Measurements from ENCODE around the gene ZFYVE1.
"Not testable (repeated sequence)": the region's sequence is repeated elsewhere in the genome, so short reads cannot be mapped to it uniquely, and the experiment has no call there.

ZFYVE1 gene

DNA sequence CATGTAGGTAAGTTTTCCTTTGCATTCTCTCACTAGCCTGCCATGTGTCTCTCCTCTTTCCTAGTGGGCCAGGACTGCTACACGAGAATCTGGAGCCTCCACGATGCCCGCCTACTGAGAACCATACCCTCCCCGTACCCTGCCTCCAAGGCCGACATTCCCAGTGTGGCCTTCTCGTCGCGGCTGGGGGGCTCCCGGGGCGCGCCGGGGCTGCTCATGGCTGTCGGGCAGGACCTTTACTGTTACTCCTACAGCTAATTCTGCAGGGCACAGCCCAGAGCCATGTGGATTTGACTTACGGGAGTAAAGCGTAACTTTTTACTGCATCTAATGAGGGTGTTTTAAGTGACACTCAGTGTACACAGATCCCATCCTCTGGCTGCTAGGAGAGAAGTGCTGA lies 68.4 kb downstream of the ZFYVE1 start:
- FAIRE-seq (no peak), DNase-seq (ENCODE audit: insufficient read length, low spot score) (no peak)
- no peak for TF ChIP-seq POLR2A (IDR thresholded peaks at IDR 0.05; ENCODE audit: low read depth, low read length)

- DNase-seq (ENCODE audit: insufficient read length, low spot score): no peak
- TF ChIP-seq POLR2A (IDR thresholded peaks at IDR 0.05; ENCODE audit: low read depth, low read length): no peak
- no peak for FAIRE-seq
Observed at GRCh38 chr14:72957213-72957612, 69.7 kb downstream of the ZFYVE1 start.

DNA sequence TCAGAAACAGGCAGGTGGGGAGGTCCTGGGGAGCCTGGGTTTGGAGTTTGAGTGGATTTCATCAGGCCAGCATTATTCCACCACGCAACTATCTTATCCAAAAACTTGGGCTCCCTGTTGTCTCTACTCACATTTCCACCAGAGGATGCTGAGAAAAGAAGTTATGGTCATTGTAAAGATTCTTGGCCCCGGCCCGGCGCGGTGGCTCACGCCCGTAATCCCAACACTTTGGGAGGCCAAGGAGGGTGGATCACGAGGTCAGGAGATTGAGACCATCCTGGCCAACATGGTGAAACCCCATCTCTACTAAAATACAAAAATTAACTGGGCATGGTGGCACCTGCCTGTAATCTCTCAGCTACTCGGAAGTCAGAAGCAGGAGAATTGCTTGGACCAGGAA lies 70.2 kb downstream of the ZFYVE1 start:
- not testable (repeated sequence) for DNase-seq (ENCODE audit: insufficient read length, low spot score); FAIRE-seq

DNA sequence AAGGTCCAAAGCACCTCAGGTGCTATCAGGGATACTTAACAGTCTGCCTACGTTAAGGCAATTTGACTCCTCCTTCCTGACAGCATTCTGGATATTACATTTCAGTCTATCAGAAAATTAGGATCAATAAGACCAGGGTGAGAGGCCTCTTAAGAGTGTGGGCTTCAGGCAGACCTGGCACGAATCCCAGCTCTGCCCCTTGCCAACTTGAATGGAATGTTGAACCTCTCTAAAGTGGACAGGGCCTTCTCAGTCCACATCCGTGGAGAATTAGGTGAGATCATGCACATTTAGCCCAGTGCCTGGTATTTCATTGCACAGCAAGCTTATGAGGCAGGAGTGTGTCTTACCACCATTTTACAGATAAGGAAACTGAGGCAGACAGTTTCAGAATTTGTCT lies 74.7 kb downstream of the ZFYVE1 start:
- DNase-seq (ENCODE audit: insufficient read length, low spot score) (no peak), FAIRE-seq (no peak)
- no peak for TF ChIP-seq POLR2A (IDR thresholded peaks at IDR 0.05; ENCODE audit: low read depth, low read length)

- no peak for TF ChIP-seq POLR2A (IDR thresholded peaks at IDR 0.05; ENCODE audit: low read depth, low read length)
- DNase-seq (ENCODE audit: insufficient read length, low spot score): peak; percentile 45
- no peak for FAIRE-seq
Observed at GRCh38 chr14:72948481-72949138, 78.3 kb downstream of the ZFYVE1 start.

GRCh38 chr14:72947366-72948160 lies 79.3 kb downstream of the ZFYVE1 start:
- TF ChIP-seq POLR2A (IDR thresholded peaks at IDR 0.05; ENCODE audit: low read depth, low read length): no peak
- no peak for DNase-seq (ENCODE audit: insufficient read length, low spot score)
- FAIRE-seq: no peak

- no peak for DNase-seq (ENCODE audit: insufficient read length, low spot score)
- no peak; the same call in 1 of the 2 replicates for TF ChIP-seq POLR2A (IDR thresholded peaks at IDR 0.05; ENCODE audit: low read depth, low read length)
- FAIRE-seq: no peak
Observed at GRCh38 chr14:72946491-72946890, 80.4 kb downstream of the ZFYVE1 start.

- DNase-seq (ENCODE audit: insufficient read length, low spot score) (no peak), FAIRE-seq (no peak)
- TF ChIP-seq POLR2A (IDR thresholded peaks at IDR 0.05; ENCODE audit: low read depth, low read length): no peak
Observed at GRCh38 chr14:72945356-72946027, 81.4 kb downstream of the ZFYVE1 start.

- TF ChIP-seq POLR2A (IDR thresholded peaks at IDR 0.05; ENCODE audit: low read depth, low read length): no peak
- FAIRE-seq: no peak
Observed at GRCh38 chr14:72943876-72944430, 83.0 kb downstream of the ZFYVE1 start.

DNA sequence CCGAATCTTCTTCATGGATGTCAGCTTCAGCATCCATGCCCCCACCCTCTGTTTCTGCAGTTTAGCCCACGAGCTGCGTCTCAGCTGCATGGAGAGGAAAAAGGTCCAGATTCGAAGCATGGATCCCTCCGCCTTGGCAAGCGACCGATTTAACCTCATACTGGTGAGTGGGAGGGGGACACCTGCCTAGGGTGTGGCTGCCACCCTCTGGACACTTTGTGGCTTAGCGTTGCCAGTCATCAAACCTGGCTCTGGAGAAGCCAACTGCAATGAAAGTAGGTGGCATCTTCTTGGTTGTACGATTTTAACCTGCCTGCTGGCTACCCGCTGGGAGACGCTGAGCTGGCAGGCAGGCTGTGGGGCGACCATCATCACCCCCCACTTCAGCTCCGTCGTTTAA lies 84.0 kb downstream of the ZFYVE1 start:
- no peak for TF ChIP-seq POLR2A (IDR thresholded peaks at IDR 0.05; ENCODE audit: low read depth, low read length)
- FAIRE-seq (no peak), DNase-seq (ENCODE audit: insufficient read length, low spot score) (no peak)

More at GRCh38 chr14:72943876-72944430, 83.0 kb downstream of the ZFYVE1 start:
- no peak for DNase-seq (ENCODE audit: insufficient read length, low spot score)

- TF ChIP-seq POLR2A (IDR thresholded peaks at IDR 0.05; ENCODE audit: low read depth, low read length): no peak
- no peak for DNase-seq (ENCODE audit: insufficient read length, low spot score)
- FAIRE-seq: no peak
Observed at GRCh38 chr14:72941286-72941985, 85.5 kb downstream of the ZFYVE1 start.

GRCh38 chr14:72939630-72940029 lies 87.3 kb downstream of the ZFYVE1 start:
- no peak for TF ChIP-seq POLR2A (IDR thresholded peaks at IDR 0.05; ENCODE audit: low read depth, low read length)
- DNase-seq (ENCODE audit: insufficient read length, low spot score): no peak
- no peak for FAIRE-seq

DNA sequence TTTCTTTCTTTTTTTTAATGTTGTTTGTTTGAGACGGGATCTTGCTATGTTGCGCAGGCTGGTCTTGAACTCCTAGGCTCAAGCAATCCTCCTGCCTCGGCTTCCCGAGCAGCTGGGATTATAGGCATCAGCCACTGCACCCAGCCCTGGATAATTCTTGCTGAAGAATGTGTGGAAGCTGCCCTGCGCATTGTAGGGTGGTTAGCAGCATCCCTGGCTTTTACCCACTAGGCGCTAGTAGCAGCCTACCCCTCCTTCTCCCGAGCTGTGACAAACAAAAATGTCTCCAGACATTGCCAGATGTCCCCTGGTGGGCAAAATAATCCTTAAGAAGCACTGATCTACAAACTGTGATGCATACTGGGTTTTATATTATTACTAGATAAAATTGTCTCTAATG lies 94.0 kb downstream of the ZFYVE1 start:
- no peak for DNase-seq (ENCODE audit: insufficient read length, low spot score)
- no peak for TF ChIP-seq POLR2A (IDR thresholded peaks at IDR 0.05; ENCODE audit: low read depth, low read length)
- no peak for FAIRE-seq
